Measurements from ENCODE around the gene BMP6.

BMP6 gene

GRCh38 chr6:7910298-7910653, 184.4 kb downstream of the BMP6 start:
- DNase-seq = peak; percentile 22

DNA sequence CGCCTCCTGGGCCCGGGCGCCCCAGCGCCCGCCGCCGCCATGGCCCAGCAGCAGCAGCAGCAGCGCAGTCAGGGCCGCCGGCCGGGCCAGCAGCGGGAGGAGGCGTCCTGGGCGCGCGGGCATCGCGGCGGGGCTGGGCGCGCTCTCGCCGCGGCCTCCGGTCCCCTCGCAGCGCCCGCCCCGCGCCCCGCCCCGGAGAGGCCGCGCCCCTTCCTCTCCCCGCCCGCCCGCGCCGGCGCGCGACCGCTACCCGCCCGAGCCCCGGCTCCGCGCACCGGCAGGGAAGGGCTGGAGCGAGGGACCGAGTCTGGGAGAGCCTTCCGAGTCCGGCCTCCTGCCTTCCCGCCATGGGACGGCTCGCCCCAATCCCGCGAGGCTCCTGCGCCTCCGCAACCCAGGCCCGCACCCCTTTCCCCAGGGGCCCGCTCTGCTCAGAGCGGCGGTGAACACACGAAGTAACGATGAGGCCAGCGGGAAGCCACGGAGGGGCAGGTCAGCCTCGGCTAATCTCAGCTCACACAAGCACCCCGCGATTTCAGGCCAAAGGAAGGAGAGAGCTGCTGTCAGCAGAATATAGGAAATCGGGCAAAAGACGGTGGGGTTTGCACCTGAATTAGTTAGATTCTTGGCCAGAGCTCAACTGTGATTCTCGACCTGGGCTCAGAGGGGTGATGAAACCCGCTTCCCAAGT, 184.9 kb downstream of the BMP6 start, which contains the start of gene TXNDC5:
TXNDC5 (minus strand) TSS at position 135 of the 691 bp plus-strand sequence; CDS start at position 123, 12 bp downstream.
- peak; percentile 82 for DNase-seq

DNA sequence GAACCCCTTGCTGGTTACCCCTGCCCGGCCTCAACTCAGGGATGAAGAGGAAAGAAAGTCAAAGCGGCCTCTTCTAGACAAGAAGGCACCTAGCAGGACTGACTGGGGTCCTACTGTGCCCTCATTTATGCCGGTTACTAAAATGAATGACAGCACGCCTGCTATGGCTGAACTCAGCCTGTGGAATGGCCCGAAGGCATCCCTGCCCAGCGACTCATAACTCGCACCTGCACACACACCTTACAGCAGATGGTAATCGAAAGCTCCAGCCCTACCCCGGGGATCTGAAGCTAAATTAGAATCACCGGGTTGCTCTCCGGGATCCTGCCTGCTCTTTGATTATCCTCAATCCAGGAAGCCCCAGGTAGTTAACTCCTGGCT, 185.4 kb downstream of the BMP6 start:
- no peak for DNase-seq

- no peak for DNase-seq
Observed at GRCh38 chr6:7912024-7912423, 186.1 kb downstream of the BMP6 start.

DNA sequence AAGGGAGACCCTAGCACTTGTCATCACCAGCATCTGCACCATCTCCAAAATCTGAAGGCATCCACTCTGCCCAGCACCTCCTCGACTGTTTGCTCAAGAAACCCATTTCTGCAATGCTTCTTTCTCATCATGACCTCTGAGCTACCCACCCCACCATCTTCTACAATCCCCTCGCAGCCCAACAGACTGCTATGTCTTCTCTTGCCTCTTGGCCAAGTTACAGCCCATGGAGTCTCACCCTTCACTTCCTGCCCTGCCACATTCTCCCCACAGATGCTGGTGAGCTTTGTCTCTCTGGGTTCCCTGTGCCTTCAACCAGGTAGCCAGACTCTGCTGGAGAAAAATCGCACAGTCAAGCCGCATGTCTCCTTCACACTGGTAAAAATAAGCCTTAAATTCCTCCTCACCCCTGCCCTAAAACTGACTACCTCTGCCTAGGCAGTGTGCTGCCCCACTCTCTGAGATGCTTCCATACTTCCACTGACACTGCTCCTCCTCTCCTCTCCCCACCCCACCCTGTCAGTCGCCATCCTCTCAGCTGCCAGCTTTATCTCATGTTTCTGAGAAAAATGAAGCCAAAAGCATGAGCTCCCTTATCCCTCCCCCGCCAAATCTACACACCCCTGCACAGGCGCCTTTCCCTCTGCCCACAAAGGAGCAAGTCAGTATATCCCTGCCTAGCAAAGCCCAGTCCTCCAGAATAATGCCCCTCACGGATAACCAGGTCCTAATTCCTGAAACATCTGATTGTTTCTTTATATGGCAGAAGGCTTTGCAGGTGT, 187.0 kb downstream of the BMP6 start:
- no peak for DNase-seq

DNA sequence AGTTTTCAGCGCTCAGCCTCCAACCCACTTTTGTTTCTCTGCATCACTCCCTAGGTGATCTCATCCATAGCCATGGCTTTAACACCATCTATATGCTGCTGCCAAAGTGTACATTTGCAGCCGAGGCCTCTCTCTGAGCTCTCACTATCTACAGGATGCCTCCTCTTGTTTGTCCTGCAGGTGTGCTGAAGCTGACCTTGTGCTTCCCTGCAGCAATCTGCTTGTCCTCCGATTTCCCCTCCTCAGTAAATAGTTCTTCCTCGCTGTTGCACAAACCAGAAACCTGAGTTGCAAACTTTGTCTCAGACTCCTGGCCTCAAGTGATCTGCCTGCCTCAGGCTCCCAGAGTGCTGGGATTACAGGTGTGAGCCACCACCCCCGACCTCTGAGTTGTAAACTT, 188.4 kb downstream of the BMP6 start:
- no peak for DNase-seq

GRCh38 chr6:7914991-7915789, 189.3 kb downstream of the BMP6 start:
- no peak for DNase-seq

DNA sequence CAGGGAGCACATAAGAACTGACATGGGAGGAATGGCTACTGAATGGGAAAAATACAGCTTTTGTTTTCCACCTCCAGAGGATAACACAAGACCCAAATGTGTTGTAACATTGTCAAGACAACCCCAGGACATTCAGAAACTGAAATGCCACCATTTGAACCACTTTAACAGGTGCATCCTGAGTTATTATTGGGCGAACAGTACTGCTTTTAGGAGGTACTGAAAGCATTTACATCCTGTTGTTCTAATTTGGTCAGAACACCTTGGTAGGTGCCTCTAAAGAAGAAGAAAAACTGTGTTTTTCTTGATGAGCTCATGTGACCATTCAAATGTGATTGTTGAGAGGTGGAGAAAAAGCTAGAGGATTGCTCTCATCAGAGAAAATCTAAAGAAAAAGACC, 191.1 kb downstream of the BMP6 start:
- no peak for DNase-seq

DNA sequence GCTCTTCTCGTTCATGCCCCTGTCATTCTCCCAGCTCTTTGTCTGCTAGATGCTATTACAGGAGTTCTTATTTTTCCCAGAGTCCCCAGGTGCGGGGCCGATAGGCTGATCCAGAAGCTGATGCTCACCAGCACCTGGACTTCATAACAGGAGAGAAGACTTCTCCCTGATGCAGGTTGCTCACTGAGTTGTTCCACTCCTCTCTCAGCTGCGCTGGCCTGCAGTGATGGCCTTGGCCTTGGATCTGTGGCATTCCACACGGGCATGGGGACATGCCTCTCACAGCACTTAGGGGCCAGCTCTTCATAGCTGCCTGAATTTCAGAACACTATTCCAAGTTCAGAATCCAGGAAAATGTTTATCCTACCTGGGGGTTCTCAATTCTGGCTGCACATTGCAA, 191.8 kb downstream of the BMP6 start:
- no peak for DNase-seq

- no peak for DNase-seq
Observed at GRCh38 chr6:7918403-7918802, 192.5 kb downstream of the BMP6 start.

- no peak for DNase-seq
Observed at GRCh38 chr6:7919871-7920270, 194.0 kb downstream of the BMP6 start.

DNA sequence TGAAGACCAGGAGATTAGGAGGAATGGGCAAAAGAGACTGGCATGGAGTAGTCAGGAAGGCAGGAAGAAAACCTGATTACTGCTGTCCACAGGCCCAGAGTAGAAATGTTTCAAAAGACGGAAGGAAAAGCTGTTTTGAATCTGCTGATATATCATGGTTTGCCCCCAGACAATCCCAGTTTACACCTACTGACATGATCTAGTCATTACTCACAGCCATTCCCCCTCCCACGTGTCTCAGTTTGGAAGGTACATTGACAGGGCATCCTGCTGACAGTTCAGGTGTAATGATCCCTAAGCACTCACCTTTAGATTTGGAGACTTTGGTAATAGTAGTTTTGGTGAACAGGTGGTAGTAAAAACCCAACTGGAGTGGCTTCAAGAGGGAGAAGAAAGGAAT, 194.5 kb downstream of the BMP6 start:
- no peak for DNase-seq

- DNase-seq = no peak
Observed at GRCh38 chr6:7921046-7921445, 195.1 kb downstream of the BMP6 start.

DNA sequence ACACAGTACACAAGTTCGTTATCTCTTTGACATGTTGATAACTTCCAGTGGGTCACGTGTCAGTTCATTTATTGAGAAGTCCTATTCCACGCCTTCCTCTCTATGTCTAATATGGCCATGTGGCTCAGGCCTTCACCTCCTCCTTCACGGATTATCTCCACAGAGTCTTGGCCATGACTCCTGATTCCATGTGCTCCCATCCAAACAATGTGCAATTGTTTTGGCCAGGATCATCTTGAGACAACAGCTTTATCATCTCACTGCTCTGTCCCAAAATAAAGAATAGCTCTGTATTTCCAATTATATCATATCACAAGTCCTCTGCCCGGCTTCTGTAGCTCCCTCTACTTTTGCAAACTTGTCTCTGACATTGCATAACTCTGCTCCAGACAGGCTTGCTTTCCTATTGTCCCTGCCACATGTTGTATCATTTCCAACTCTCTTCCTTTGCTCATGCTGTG, 195.8 kb downstream of the BMP6 start:
- no peak for DNase-seq

- DNase-seq = no peak
Observed at GRCh38 chr6:7922596-7922995, 196.7 kb downstream of the BMP6 start.

DNA sequence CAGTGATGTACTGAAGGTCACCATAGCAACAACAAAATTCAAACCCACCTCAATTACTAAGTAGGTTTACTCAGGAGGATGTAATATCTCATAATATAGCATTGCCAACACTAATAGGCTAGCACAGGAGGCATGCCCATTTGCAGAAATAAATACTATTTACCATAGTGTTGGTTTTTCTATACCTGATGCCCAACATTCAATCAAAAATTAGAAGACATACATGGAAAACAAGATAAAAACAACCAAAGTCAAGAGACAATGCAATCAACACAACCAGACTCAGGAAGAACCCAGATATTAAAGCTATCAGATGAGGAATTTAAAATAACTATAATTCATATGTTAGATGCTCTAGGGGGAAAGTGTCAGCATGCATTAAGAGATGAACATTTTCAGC, 199.0 kb downstream of the BMP6 start:
- no peak for DNase-seq

All from retina (tissue), 1 donor.